CD14-positive monocyte (primary cell): ENCODE measurements around the gene RNF149. TPM values are rescaled to one million over a fixed set of nuclear protein-coding genes. Genes with fewer than 3 reads are reported as not detected.

ENCODE experiments used
- DNase-seq, 3 donors: peaks; one replicate each; pipeline ENCODE4 v3.0.0-alpha.2; 2011 to 2022
- H2AFZ ChIP-seq: 2 replicates; pipeline ENCODE4 v1.6.0; 2012; ENCODE audit warnings: mild to moderate bottlenecking, low read depth, low read length, inconsistent platforms; ENCODE audit not compliant: insufficient read depth, poor library complexity, severe bottlenecking
- H3K27ac ChIP-seq, 2 donors: 1 replicate in 1 of 2; 2 replicates in 1 of 2; pipeline ENCODE4 v1.5.1; 2012 to 2013; ENCODE audit warnings: low read length in 2 of 2, control low read depth in 1 of 2, inconsistent platforms in 1 of 2, low read depth in 1 of 2, mild to moderate bottlenecking in 1 of 2
- H3K27me3 ChIP-seq, 2 donors: one replicate each; pipeline versions ENCODE4 v1.6.0 to v1.6.1; 2011 to 2013; ENCODE audit warnings: low read length in 2 of 2; ENCODE audit not compliant: control insufficient read depth in 2 of 2, insufficient read depth in 2 of 2
- H3K36me3 ChIP-seq, 2 donors: replicated peaks in 1 of 2; 1 replicate in 1 of 2; 2 replicates in 1 of 2; pipeline versions ENCODE4 v1.5.1 to v1.6.1; 2012 to 2013; ENCODE audit warnings: low read length in 2 of 2, control low read depth in 1 of 2, inconsistent platforms in 1 of 2, mild to moderate bottlenecking in 1 of 2; ENCODE audit not compliant: insufficient read depth in 2 of 2, control insufficient read depth in 1 of 2
- H3K4me1 ChIP-seq, 2 donors: 1 replicate in 1 of 2; 2 replicates in 1 of 2; pipeline versions ENCODE4 v1.5.1 to v1.6.1; 2012 to 2013; ENCODE audit warnings: low read length in 2 of 2, control low read depth in 1 of 2, inconsistent platforms in 1 of 2, mild to moderate bottlenecking in 1 of 2, moderate library complexity in 1 of 2; ENCODE audit not compliant: insufficient read depth in 2 of 2, control insufficient read depth in 1 of 2
- H3K4me2 ChIP-seq: replicated peaks from 2 replicates; pipeline ENCODE3; 2012; ENCODE audit warnings: low read length, moderate library complexity, mild to moderate bottlenecking; ENCODE audit not compliant: poor library complexity, severe bottlenecking; ENCODE audit errors: extremely low read depth
- H3K4me3 ChIP-seq, 3 experiments: fragments of 200-600 bp in 1 of 3; sonication (generic) in 1 of 3; replicated peaks in 1 of 3; 1 replicate in 2 of 3; 2 replicates in 1 of 3; pipeline ENCODE4 v1.5.1; 2011 to 2013; ENCODE audit warnings: low read length in 3 of 3, mild to moderate bottlenecking in 3 of 3, control low read depth in 2 of 3, low read depth in 2 of 3, inconsistent platforms in 1 of 3, moderate library complexity in 1 of 3
- H3K79me2 ChIP-seq: 2 replicates; pipeline ENCODE4 v1.6.0; 2012; ENCODE audit warnings: mild to moderate bottlenecking, control low read depth, inconsistent platforms, low read length, moderate library complexity; ENCODE audit not compliant: insufficient read depth
- H3K9ac ChIP-seq: 2 replicates; pipeline ENCODE4 v1.6.0; 2017; ENCODE audit warnings: low read length, mild to moderate bottlenecking; ENCODE audit not compliant: insufficient read depth, poor library complexity, severe bottlenecking
- H3K9me3 ChIP-seq, 2 donors: replicated peaks in 1 of 2; 1 replicate in 1 of 2; 2 replicates in 1 of 2; pipeline versions ENCODE4 v1.5.1 to v1.6.1; 2012 to 2013; ENCODE audit warnings: low read length in 2 of 2, control low read depth in 1 of 2; ENCODE audit not compliant: control insufficient read depth in 1 of 2, insufficient read depth in 1 of 2
- H4K20me1 ChIP-seq: 2 replicates; pipeline ENCODE4 v1.6.0; 2012; ENCODE audit warnings: mild to moderate bottlenecking, low read length, control low read depth, moderate library complexity; ENCODE audit not compliant: insufficient read depth
- H3K27ac Mint-ChIP-seq, 7 donors: one replicate each; pipeline ENCODE4 v1.8.0; 2020; ENCODE audit warnings: mild to moderate bottlenecking in 7 of 7, mixed read lengths in 7 of 7, moderate library complexity in 6 of 7, inconsistent platforms in 2 of 7
- H3K27me3 Mint-ChIP-seq, 3 donors: one replicate each; pipeline ENCODE4 v1.8.0; 2021 to 2022; ENCODE audit warnings: low read depth in 3 of 3, mild to moderate bottlenecking in 3 of 3, mixed read lengths in 3 of 3, moderate library complexity in 3 of 3, inconsistent platforms in 1 of 3
- H3K36me3 Mint-ChIP-seq, 2 donors: one replicate each; pipeline ENCODE4 v1.8.0; 2020; ENCODE audit warnings: mixed read lengths in 2 of 2, inconsistent platforms in 1 of 2, mild to moderate bottlenecking in 1 of 2
- H3K4me1 Mint-ChIP-seq: one replicate; pipeline ENCODE4 v1.8.0; 2020; ENCODE audit warnings: mild to moderate bottlenecking, mixed read lengths
- H3K4me3 Mint-ChIP-seq, 2 donors: one replicate each; pipeline ENCODE4 v1.8.0; 2020; ENCODE audit warnings: mild to moderate bottlenecking in 2 of 2, mixed read lengths in 2 of 2, moderate library complexity in 1 of 2
- H3K9me3 Mint-ChIP-seq, 7 donors: one replicate each; pipeline ENCODE4 v1.8.0; 2020 to 2022; ENCODE audit warnings: mixed read lengths in 7 of 7, mild to moderate bottlenecking in 6 of 7, moderate library complexity in 6 of 7, inconsistent platforms in 2 of 7
- CTCF ChIP-seq: fragments of 200-600 bp; IDR thresholded peaks from one replicate; pipeline ENCODE4 v1.8.0; 2022; ENCODE audit warnings: antibody characterized with exemption, mild to moderate bottlenecking
- WGBS: methylation state at CpG from one replicate; pipeline ENCODE4 v1.1.5; 2013; ENCODE audit warnings: missing lambda C conversion rate; ENCODE audit not compliant: insufficient coverage; 5-methylcytosine and 5-hydroxymethylcytosine counted together
- intact Hi-C, 2 donors: fragments of 100-400 bp; cut with micrococcal nuclease; formaldehyde crosslinking; loops; one replicate each; pipeline versions ENCODE4 v1.15.0 to v1.15.1; 2023
- polyA plus RNA-seq, 3 donors: library from polyadenylated mRNA; depleted of rRNA in 1 of 3; unstranded in 2 of 3; stranded (reverse) in 1 of 3; fragments of 300-500 nt in 2 of 3; fragments of >200 nt in 1 of 3; fragmentation: Illumina TruSeq in 2 of 3; gene quantifications; 1 replicate in 2 of 3; 2 replicates in 1 of 3; pipeline ENCODE4 v1.2.3, GENCODE V29; 2012 to 2021

Gene RNF149
- polyA plus RNA-seq, 3 donors: 112 to 148 (median 141) TPM

- Mint-ChIP-seq H3K4me1 (peaks cover 7% of the 10 kb centered on the region), H3K27me3 (no peaks in the 10 kb centered on the region), H3K27ac (peak overlapping the region in 2 of 7 donors; percentile 24 to 60), H3K36me3 (peaks cover 70 to 86% of the 10 kb centered on the region in 2 donors), H3K4me3 (no peak overlapping the region), H3K9me3 (no peaks in the 10 kb centered on the region)
- no peak overlapping the region for H3K4me2 ChIP-seq
- peak overlapping the region in 1 of 2 donors; percentile 30 for H3K27ac ChIP-seq
- peaks cover 17% of the 10 kb centered on the region for H3K79me2 ChIP-seq
- H3K4me1 ChIP-seq: no peaks in the 10 kb centered on the region
- intact Hi-C loops: no loop called here
- no peak for DNase-seq
- H4K20me1 ChIP-seq: peaks cover 94% of the 10 kb centered on the region
- no peaks in the 10 kb centered on the region for H3K9me3 ChIP-seq
- WGBS: 83% methylated on average over 5 of the region's 13 CpGs
- H3K9ac ChIP-seq: no peak overlapping the region
- H3K36me3 ChIP-seq: peaks cover 65 to 96% of the 10 kb centered on the region in 2 donors
- TF ChIP-seq CTCF: no peak
- no peak overlapping the region for H3K4me3 ChIP-seq
- no peak overlapping the region for H2AFZ ChIP-seq
- no peaks in the 10 kb centered on the region for H3K27me3 ChIP-seq
Measured at GRCh38 chr2:101264360-101264939, 44.1 kb downstream of the RNF149 start.

GRCh38 chr2:101263377-101263800 is 45.1 kb downstream of the RNF149 start:
- H3K9me3 Mint-ChIP-seq: no peaks in the 10 kb centered on the region
- no CpG with 5 or more reads among the region's 1 CpG for WGBS

More at GRCh38 chr2:101263377-101263800, 45.1 kb downstream of the RNF149 start:
- TF ChIP-seq CTCF: no peak
- Mint-ChIP-seq H3K4me3 (no peak overlapping the region), H3K36me3 (peaks cover 68 to 86% of the 10 kb centered on the region in 2 donors), H3K27ac (no peak overlapping the region), H3K4me1 (peaks cover 7% of the 10 kb centered on the region), H3K27me3 (no peaks in the 10 kb centered on the region)
- Histone ChIP-seq H3K79me2 (peaks cover 26% of the 10 kb centered on the region), H3K36me3 (peaks cover 64 to 96% of the 10 kb centered on the region in 2 donors), H3K4me1 (no peaks in the 10 kb centered on the region), H3K27ac (peak overlapping the region in 1 of 2 donors; percentile 26), H3K4me2 (no peak overlapping the region), H3K4me3 (no peak overlapping the region), H2AFZ (no peak overlapping the region), H3K27me3 (no peaks in the 10 kb centered on the region), H3K9me3 (no peaks in the 10 kb centered on the region), H3K9ac (no peak overlapping the region), H4K20me1 (peaks cover 94% of the 10 kb centered on the region)
- intact Hi-C loops: no loop called here
- DNase-seq: no peak
